ENCODE results near the gene BRME1.

The BRME1 gene

DNA sequence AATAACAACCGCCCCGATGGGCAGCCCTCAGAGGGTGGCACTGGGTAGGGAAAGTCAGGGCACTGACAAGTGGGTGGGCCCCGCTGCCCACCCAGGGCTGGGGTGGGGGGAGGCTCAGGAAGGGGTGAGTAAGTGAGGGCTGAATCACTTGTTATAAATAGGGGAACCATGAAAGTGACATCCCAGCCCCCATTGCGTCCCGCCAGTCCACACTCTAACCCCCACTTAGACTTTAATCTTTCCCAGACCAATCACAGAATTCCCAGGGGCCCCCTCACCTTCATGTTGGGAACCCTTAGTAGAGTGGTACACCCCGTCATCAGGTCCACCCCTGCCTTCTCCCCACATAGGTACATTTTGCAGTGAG is 66.0 kb downstream of the BRME1 start:
- Histone ChIP-seq H3K27me3 (ENCODE audit: insufficient read depth, low read length, poor library complexity, severe bottlenecking) (no peaks in the 10 kb centered on the region), H3F3A (ENCODE audit: low read depth) (peaks cover 10% of the 10 kb centered on the region), H3K4me3 (ENCODE audit: low read length, poor library complexity, severe bottlenecking) (peak overlapping the region; percentile 87), H3K36me3 (ENCODE audit: insufficient read depth, low read length) (no peaks in the 10 kb centered on the region), H3K9me2 (replicated peaks; ENCODE audit: low read depth, low read length) (no peaks in the 10 kb centered on the region), H3K79me2 (ENCODE audit: insufficient read depth, low read length) (peaks cover 65% of the 10 kb centered on the region), H2AFZ (ENCODE audit: low read length) (no peak overlapping the region), H4K20me1 (ENCODE audit: insufficient read depth, low read length, poor library complexity, severe bottlenecking) (peaks cover 12% of the 10 kb centered on the region), H3K9ac (ENCODE audit: low read depth, low read length, poor library complexity, severe bottlenecking) (peak overlapping the region; percentile 98), H3K9me3 (ENCODE audit: insufficient read depth, low read depth, low read length) (no peaks in the 10 kb centered on the region), H3K4me1 (ENCODE audit: insufficient read depth, low read length, poor library complexity, severe bottlenecking) (peaks cover 75% of the 10 kb centered on the region), H3K4me2 (ENCODE audit: low read depth, low read length, poor library complexity, severe bottlenecking) (peak overlapping the region; percentile 80)
- no peak for TF ChIP-seq CTCF (conservative IDR thresholded peaks at IDR 0.05; ENCODE audit: low read length)
- no peak for TF ChIP-seq EZH2phosphoT487 (IDR thresholded peaks at IDR 0.05; ENCODE audit: borderline replicate concordance)

- no peaks in the 10 kb centered on the region for H3K36me3 ChIP-seq (ENCODE audit: insufficient read depth, low read length)
- no peaks in the 10 kb centered on the region for H3K9me2 ChIP-seq (replicated peaks; ENCODE audit: low read depth, low read length)
- peak overlapping the region; percentile 87 for H3K4me3 ChIP-seq (ENCODE audit: low read length, poor library complexity, severe bottlenecking)
- peaks cover 10% of the 10 kb centered on the region for H3F3A ChIP-seq (ENCODE audit: low read depth)
- no peaks in the 10 kb centered on the region for H3K27me3 ChIP-seq (ENCODE audit: insufficient read depth, low read length, poor library complexity, severe bottlenecking)
- H3K9ac ChIP-seq (ENCODE audit: low read depth, low read length, poor library complexity, severe bottlenecking) = peak overlapping the region; percentile 98
- peaks cover 81% of the 10 kb centered on the region for H3K4me1 ChIP-seq (ENCODE audit: insufficient read depth, low read length, poor library complexity, severe bottlenecking)
- H3K79me2 ChIP-seq (ENCODE audit: insufficient read depth, low read length) = peaks cover 70% of the 10 kb centered on the region
- TF ChIP-seq EZH2phosphoT487 (IDR thresholded peaks at IDR 0.05; ENCODE audit: borderline replicate concordance) = no peak
- no peak for TF ChIP-seq CTCF (conservative IDR thresholded peaks at IDR 0.05; ENCODE audit: low read length)
- no peak overlapping the region for H2AFZ ChIP-seq (ENCODE audit: low read length)
- peak overlapping the region; percentile 80 for H3K4me2 ChIP-seq (ENCODE audit: low read depth, low read length, poor library complexity, severe bottlenecking)
- peaks cover 12% of the 10 kb centered on the region for H4K20me1 ChIP-seq (ENCODE audit: insufficient read depth, low read length, poor library complexity, severe bottlenecking)
- H3K9me3 ChIP-seq (ENCODE audit: insufficient read depth, low read depth, low read length) = no peaks in the 10 kb centered on the region
Measured at GRCh38 chr19:13839130-13839937, 66.6 kb downstream of the BRME1 start.

DNA sequence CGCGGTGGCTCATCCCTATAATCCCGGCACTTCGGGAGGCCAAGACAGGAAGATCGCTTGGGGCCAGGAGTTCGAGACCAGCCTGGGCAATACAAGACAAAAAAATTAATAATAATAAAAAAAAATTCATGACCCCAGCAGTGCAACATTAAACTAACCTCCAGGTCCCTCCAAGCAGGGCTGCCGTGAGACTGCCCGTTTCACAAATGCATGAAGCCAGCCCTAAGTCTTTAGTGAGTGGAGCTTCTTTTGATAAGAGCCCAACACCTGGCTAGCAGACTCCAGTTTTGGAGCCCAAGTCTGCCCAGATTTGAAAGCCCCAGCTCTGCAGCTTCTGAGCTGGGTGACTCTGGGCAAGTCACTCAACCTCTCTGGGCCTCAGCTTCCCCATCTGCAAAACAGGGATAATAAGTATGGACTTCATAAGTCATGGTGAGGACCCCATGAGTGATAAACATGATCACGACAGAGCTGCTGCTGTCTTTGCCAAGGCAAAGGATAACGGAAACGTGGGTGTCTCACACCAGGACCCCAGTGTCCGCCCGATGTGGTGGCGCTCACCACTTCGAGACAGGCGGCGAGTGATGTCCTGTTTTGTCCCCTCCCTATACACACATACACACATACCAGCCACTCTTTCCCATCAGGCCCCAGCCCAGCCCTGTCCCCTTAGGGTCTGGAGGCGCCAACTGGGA is 67.3 kb downstream of the BRME1 start:
- Histone ChIP-seq H3F3A (ENCODE audit: low read depth) (peaks cover 10% of the 10 kb centered on the region), H3K4me1 (ENCODE audit: insufficient read depth, low read length, poor library complexity, severe bottlenecking) (peaks cover 81% of the 10 kb centered on the region), H3K4me3 (ENCODE audit: low read length, poor library complexity, severe bottlenecking) (peak overlapping the region; percentile 87), H3K9me3 (ENCODE audit: insufficient read depth, low read depth, low read length) (no peaks in the 10 kb centered on the region), H2AFZ (ENCODE audit: low read length) (no peak overlapping the region), H3K36me3 (ENCODE audit: insufficient read depth, low read length) (no peaks in the 10 kb centered on the region), H3K79me2 (ENCODE audit: insufficient read depth, low read length) (peaks cover 78% of the 10 kb centered on the region), H4K20me1 (ENCODE audit: insufficient read depth, low read length, poor library complexity, severe bottlenecking) (peaks cover 12% of the 10 kb centered on the region), H3K9me2 (replicated peaks; ENCODE audit: low read depth, low read length) (no peaks in the 10 kb centered on the region), H3K4me2 (ENCODE audit: low read depth, low read length, poor library complexity, severe bottlenecking) (peak overlapping the region; percentile 80), H3K9ac (ENCODE audit: low read depth, low read length, poor library complexity, severe bottlenecking) (peak overlapping the region; percentile 98), H3K27me3 (ENCODE audit: insufficient read depth, low read length, poor library complexity, severe bottlenecking) (no peaks in the 10 kb centered on the region)
- TF ChIP-seq EZH2phosphoT487 (IDR thresholded peaks at IDR 0.05; ENCODE audit: borderline replicate concordance) (no peak), CTCF (conservative IDR thresholded peaks at IDR 0.05; ENCODE audit: low read length) (no peak)

Data from Loucy (cell line).